GM12878 (cell line): ENCODE results near the gene HECTD4. TPM values are rescaled to one million over a fixed set of nuclear protein-coding genes. Genes with fewer than 3 reads are reported as not detected.

Source experiments
- ATF3 ChIP-seq: IDR thresholded peaks from 2 replicates; pipeline ENCODE4 v1.6.1; 2011; ENCODE audit warnings: low read depth, mild to moderate bottlenecking, low read length, moderate library complexity, borderline replicate concordance; ENCODE audit errors: extremely low read depth
- BACH1 ChIP-seq: fragments of 450-650 bp; IDR thresholded peaks from 2 replicates; pipeline ENCODE4 v1.6.1; 2017; ENCODE audit warnings: mild to moderate bottlenecking, borderline replicate concordance
- BCLAF1 ChIP-seq: fragments of 450-650 bp; IDR thresholded peaks from 2 replicates; pipeline ENCODE4 v1.6.1; 2017; ENCODE audit warnings: antibody characterized with exemption, mild to moderate bottlenecking, moderate library complexity
- MTA2 ChIP-seq: fragments of 450-650 bp; IDR thresholded peaks from 2 replicates; pipeline ENCODE4 v1.6.1; 2016; ENCODE audit warnings: low read depth, mild to moderate bottlenecking, moderate library complexity
- NBN ChIP-seq: fragments of 450-650 bp; IDR thresholded peaks from 2 replicates; pipeline ENCODE4 v1.6.1; 2016
- NFXL1 ChIP-seq: fragments of 450-650 bp; IDR thresholded peaks from 2 replicates; pipeline ENCODE4 v1.6.1; 2017; ENCODE audit warnings: antibody characterized with exemption, mild to moderate bottlenecking, borderline replicate concordance
- NFYB ChIP-seq: IDR thresholded peaks from 2 replicates; pipeline ENCODE4 v1.6.1; 2011; ENCODE audit warnings: low read depth, mild to moderate bottlenecking, low read length, improper control_type of control experiment, moderate library complexity; ENCODE audit not compliant: insufficient read depth
- POLR2AphosphoS5 ChIP-seq: IDR thresholded peaks from 2 replicates; pipeline ENCODE4 v1.6.1; 2011; ENCODE audit warnings: mild to moderate bottlenecking, low read length, inconsistent platforms
- POU2F2 ChIP-seq: IDR thresholded peaks from 3 replicates; pipeline ENCODE4 v1.6.1; 2011; ENCODE audit warnings: low read depth, mild to moderate bottlenecking, low read length, borderline replicate concordance
- RAD51 ChIP-seq: fragments of 450-650 bp; IDR thresholded peaks from 2 replicates; pipeline ENCODE4 v1.6.1; 2016; ENCODE audit warnings: moderate library complexity, mild to moderate bottlenecking, inconsistent platforms
- RFX5 ChIP-seq: IDR thresholded peaks from 2 replicates; pipeline ENCODE4 v1.6.1; 2011; ENCODE audit warnings: low read depth, low read length, improper control_type of control experiment
- SPI1 ChIP-seq: IDR thresholded peaks from 2 replicates; pipeline ENCODE4 v1.6.1; 2011; ENCODE audit warnings: low read depth, mild to moderate bottlenecking, low read length, moderate library complexity, borderline replicate concordance; ENCODE audit not compliant: insufficient read depth
- TAF1 ChIP-seq: IDR thresholded peaks from 2 replicates; pipeline ENCODE4 v1.6.1; 2011; ENCODE audit warnings: mild to moderate bottlenecking, low read depth, low read length, borderline replicate concordance
- TCF7 ChIP-seq: IDR thresholded peaks from 2 replicates; pipeline ENCODE4 v1.6.1; 2014; ENCODE audit warnings: antibody characterized with exemption, borderline replicate concordance
- YY1 ChIP-seq: IDR thresholded peaks from 2 replicates; pipeline ENCODE4 v1.6.1; 2011; ENCODE audit warnings: low read depth, mild to moderate bottlenecking, low read length
- ZBTB33 ChIP-seq: fragments of 450-650 bp; IDR thresholded peaks from 2 replicates; pipeline ENCODE4 v1.6.1; 2017; ENCODE audit warnings: mild to moderate bottlenecking
- ZNF384 ChIP-seq: IDR thresholded peaks from 2 replicates; pipeline ENCODE4 v1.6.1; 2012; ENCODE audit warnings: low read depth, mild to moderate bottlenecking, low read length, improper control_type of control experiment, borderline replicate concordance
- polyA plus RNA-seq, 11 experiments: library from polyadenylated mRNA; depleted of rRNA in 4 of 11; unstranded in 6 of 11; stranded (reverse) in 5 of 11; fragments of >200 nt; fragmentation: Nextera tagmentation in 4 of 11; fragmentation: Illumina TruSeq in 1 of 11; extraction: Ambion mirVana in 4 of 11; extraction: Trizol in 1 of 11; gene quantifications; 1 replicate in 1 of 11; 2 replicates in 10 of 11; pipeline versions ENCODE4 v1.2.1 to v1.2.3, GENCODE V29; 2011 to 2016; ENCODE audit warnings: inconsistent platforms in 2 of 11, missing spikeins in 2 of 11, low read depth in 1 of 11
- total RNA-seq, 4 experiments: library from RNA; depleted of rRNA in 3 of 4; stranded (reverse); fragments of >200 nt in 3 of 4; fragmentation: Illumina TruSeq in 1 of 4; extraction: Trizol in 1 of 4; gene quantifications; 2 replicates each; pipeline versions ENCODE4 v1.2.1 to v1.2.3, GENCODE V29; 2013 to 2021

Gene HECTD4
- total and polyA plus RNA-seq, 10 of the 15 experiments (the other 5 are each of a cell fraction or from before 2014, with no cell fraction given): 5.8 to 43.9 (median 17.9) TPM

GRCh38 chr12:112116232-112117060, 265.8 kb downstream of the HECTD4 start (continued):
- peak; percentile 100 for TF ChIP-seq POU2F2
- no peak for TF ChIP-seq BACH1
- no peak for TF ChIP-seq NFXL1
- no peak for TF ChIP-seq TCF7
- no peak for TF ChIP-seq RAD51
- no peak for TF ChIP-seq YY1
- no peak for TF ChIP-seq MTA2
- no peak for TF ChIP-seq RFX5
- no peak for TF ChIP-seq ATF3
- TF ChIP-seq ZBTB33: no peak
- 0 out of 2 replicates have a peak, but pooled peaks have one; percentile 29 for TF ChIP-seq NFYB
- no peak for TF ChIP-seq BCLAF1
- TF ChIP-seq ZNF384: no peak
- no peak for TF ChIP-seq TAF1
- 0 out of 2 replicates have a peak, but pooled peaks have one; percentile 42 for TF ChIP-seq POLR2AphosphoS5
- 0 out of 2 replicates have a peak, but pooled peaks have one; percentile 27 for TF ChIP-seq SPI1
- TF ChIP-seq NBN: 0 out of 2 replicates have a peak, but pooled peaks have one; percentile 24
- TF ChIP-seq, all 136 proteins: peak for 6
